ENCODE results near the gene TELO2.

GRCh38 chr16:1472974-1473373, 20.2 kb upstream of the TELO2 start:
- TF ChIP-seq CTCF (IDR thresholded peaks at IDR 0.05) = no peak
- no peak for TF ChIP-seq POLR2AphosphoS5 (IDR thresholded peaks at IDR 0.05)
- no peak for TF ChIP-seq POLR2A (IDR thresholded peaks at IDR 0.05)
